CD14-positive monocyte (primary cell): ENCODE measurements around the gene ATXN1. TPM values are rescaled to one million over a fixed set of nuclear protein-coding genes. Genes with fewer than 3 reads are reported as not detected.

ENCODE experiments used
- DNase-seq, 3 donors: peaks; one replicate each; pipeline ENCODE4 v3.0.0-alpha.2; 2011 to 2022
- H2AFZ ChIP-seq: 2 replicates; pipeline ENCODE4 v1.6.0; 2012; ENCODE audit warnings: mild to moderate bottlenecking, low read depth, low read length, inconsistent platforms; ENCODE audit not compliant: insufficient read depth, poor library complexity, severe bottlenecking
- H3K27ac ChIP-seq, 2 donors: 1 replicate in 1 of 2; 2 replicates in 1 of 2; pipeline ENCODE4 v1.5.1; 2012 to 2013; ENCODE audit warnings: low read length in 2 of 2, control low read depth in 1 of 2, inconsistent platforms in 1 of 2, low read depth in 1 of 2, mild to moderate bottlenecking in 1 of 2
- H3K27me3 ChIP-seq, 2 donors: one replicate each; pipeline versions ENCODE4 v1.6.0 to v1.6.1; 2011 to 2013; ENCODE audit warnings: low read length in 2 of 2; ENCODE audit not compliant: control insufficient read depth in 2 of 2, insufficient read depth in 2 of 2
- H3K36me3 ChIP-seq, 2 donors: replicated peaks in 1 of 2; 1 replicate in 1 of 2; 2 replicates in 1 of 2; pipeline versions ENCODE4 v1.5.1 to v1.6.1; 2012 to 2013; ENCODE audit warnings: low read length in 2 of 2, control low read depth in 1 of 2, inconsistent platforms in 1 of 2, mild to moderate bottlenecking in 1 of 2; ENCODE audit not compliant: insufficient read depth in 2 of 2, control insufficient read depth in 1 of 2
- H3K4me1 ChIP-seq, 2 donors: 1 replicate in 1 of 2; 2 replicates in 1 of 2; pipeline versions ENCODE4 v1.5.1 to v1.6.1; 2012 to 2013; ENCODE audit warnings: low read length in 2 of 2, control low read depth in 1 of 2, inconsistent platforms in 1 of 2, mild to moderate bottlenecking in 1 of 2, moderate library complexity in 1 of 2; ENCODE audit not compliant: insufficient read depth in 2 of 2, control insufficient read depth in 1 of 2
- H3K4me2 ChIP-seq: replicated peaks from 2 replicates; pipeline ENCODE3; 2012; ENCODE audit warnings: low read length, moderate library complexity, mild to moderate bottlenecking; ENCODE audit not compliant: poor library complexity, severe bottlenecking; ENCODE audit errors: extremely low read depth
- H3K4me3 ChIP-seq, 3 experiments: fragments of 200-600 bp in 1 of 3; sonication (generic) in 1 of 3; replicated peaks in 1 of 3; 1 replicate in 2 of 3; 2 replicates in 1 of 3; pipeline ENCODE4 v1.5.1; 2011 to 2013; ENCODE audit warnings: low read length in 3 of 3, mild to moderate bottlenecking in 3 of 3, control low read depth in 2 of 3, low read depth in 2 of 3, inconsistent platforms in 1 of 3, moderate library complexity in 1 of 3
- H3K79me2 ChIP-seq: 2 replicates; pipeline ENCODE4 v1.6.0; 2012; ENCODE audit warnings: mild to moderate bottlenecking, control low read depth, inconsistent platforms, low read length, moderate library complexity; ENCODE audit not compliant: insufficient read depth
- H3K9ac ChIP-seq: 2 replicates; pipeline ENCODE4 v1.6.0; 2017; ENCODE audit warnings: low read length, mild to moderate bottlenecking; ENCODE audit not compliant: insufficient read depth, poor library complexity, severe bottlenecking
- H3K9me3 ChIP-seq, 2 donors: replicated peaks in 1 of 2; 1 replicate in 1 of 2; 2 replicates in 1 of 2; pipeline versions ENCODE4 v1.5.1 to v1.6.1; 2012 to 2013; ENCODE audit warnings: low read length in 2 of 2, control low read depth in 1 of 2; ENCODE audit not compliant: control insufficient read depth in 1 of 2, insufficient read depth in 1 of 2
- H4K20me1 ChIP-seq: 2 replicates; pipeline ENCODE4 v1.6.0; 2012; ENCODE audit warnings: mild to moderate bottlenecking, low read length, control low read depth, moderate library complexity; ENCODE audit not compliant: insufficient read depth
- H3K27ac Mint-ChIP-seq, 7 donors: one replicate each; pipeline ENCODE4 v1.8.0; 2020; ENCODE audit warnings: mild to moderate bottlenecking in 7 of 7, mixed read lengths in 7 of 7, moderate library complexity in 6 of 7, inconsistent platforms in 2 of 7
- H3K27me3 Mint-ChIP-seq, 3 donors: one replicate each; pipeline ENCODE4 v1.8.0; 2021 to 2022; ENCODE audit warnings: low read depth in 3 of 3, mild to moderate bottlenecking in 3 of 3, mixed read lengths in 3 of 3, moderate library complexity in 3 of 3, inconsistent platforms in 1 of 3
- H3K36me3 Mint-ChIP-seq, 2 donors: one replicate each; pipeline ENCODE4 v1.8.0; 2020; ENCODE audit warnings: mixed read lengths in 2 of 2, inconsistent platforms in 1 of 2, mild to moderate bottlenecking in 1 of 2
- H3K4me1 Mint-ChIP-seq: one replicate; pipeline ENCODE4 v1.8.0; 2020; ENCODE audit warnings: mild to moderate bottlenecking, mixed read lengths
- H3K4me3 Mint-ChIP-seq, 2 donors: one replicate each; pipeline ENCODE4 v1.8.0; 2020; ENCODE audit warnings: mild to moderate bottlenecking in 2 of 2, mixed read lengths in 2 of 2, moderate library complexity in 1 of 2
- H3K9me3 Mint-ChIP-seq, 7 donors: one replicate each; pipeline ENCODE4 v1.8.0; 2020 to 2022; ENCODE audit warnings: mixed read lengths in 7 of 7, mild to moderate bottlenecking in 6 of 7, moderate library complexity in 6 of 7, inconsistent platforms in 2 of 7
- CTCF ChIP-seq: fragments of 200-600 bp; IDR thresholded peaks from one replicate; pipeline ENCODE4 v1.8.0; 2022; ENCODE audit warnings: antibody characterized with exemption, mild to moderate bottlenecking
- WGBS: methylation state at CpG from one replicate; pipeline ENCODE4 v1.1.5; 2013; ENCODE audit warnings: missing lambda C conversion rate; ENCODE audit not compliant: insufficient coverage; 5-methylcytosine and 5-hydroxymethylcytosine counted together
- intact Hi-C, 2 donors: fragments of 100-400 bp; cut with micrococcal nuclease; formaldehyde crosslinking; loops; one replicate each; pipeline versions ENCODE4 v1.15.0 to v1.15.1; 2023
- polyA plus RNA-seq, 3 donors: library from polyadenylated mRNA; depleted of rRNA in 1 of 3; unstranded in 2 of 3; stranded (reverse) in 1 of 3; fragments of 300-500 nt in 2 of 3; fragments of >200 nt in 1 of 3; fragmentation: Illumina TruSeq in 2 of 3; gene quantifications; 1 replicate in 2 of 3; 2 replicates in 1 of 3; pipeline ENCODE4 v1.2.3, GENCODE V29; 2012 to 2021

Gene ATXN1
- polyA plus RNA-seq, 3 donors = 8.8 to 19.1 (median 10.9) TPM

- TF ChIP-seq CTCF = no peak
- no peaks in the 10 kb centered on the region for H3K27me3 Mint-ChIP-seq
- no peak overlapping the region for H2AFZ ChIP-seq
- no peak overlapping the region for H3K9ac ChIP-seq
- H3K36me3 Mint-ChIP-seq = peaks cover 9 to 14% of the 10 kb centered on the region in 2 donors
- H3K4me1 ChIP-seq = no peaks in the 10 kb centered on the region
- no peak overlapping the region for H3K27ac Mint-ChIP-seq
- no peak overlapping the region for H3K27ac ChIP-seq
- no peaks in the 10 kb centered on the region for H3K36me3 ChIP-seq
- no peaks in the 10 kb centered on the region for H3K27me3 ChIP-seq
- intact Hi-C loops = no loop called here
- H4K20me1 ChIP-seq = peaks cover 27% of the 10 kb centered on the region
- H3K9me3 Mint-ChIP-seq = no peaks in the 10 kb centered on the region
- DNase-seq = no peak
- no peaks in the 10 kb centered on the region for H3K79me2 ChIP-seq
- no peaks in the 10 kb centered on the region for H3K9me3 ChIP-seq
- H3K4me2 ChIP-seq = no peak overlapping the region
- WGBS = no CpG with 5 or more reads among the region's 3 CpGs
- H3K4me3 ChIP-seq = no peak overlapping the region
- H3K4me3 Mint-ChIP-seq = no peak overlapping the region
- no peaks in the 10 kb centered on the region for H3K4me1 Mint-ChIP-seq
Observed at GRCh38 chr6:16374016-16374415, 387.2 kb downstream of the ATXN1 start.

- no peak overlapping the region for H3K9ac ChIP-seq
- H3K9me3 ChIP-seq = no peaks in the 10 kb centered on the region
- H3K36me3 ChIP-seq = no peaks in the 10 kb centered on the region
- Mint-ChIP-seq H3K9me3 (no peaks in the 10 kb centered on the region), H3K27ac (peak overlapping the region in 4 of 7 donors; percentile 13 to 73 (median 40)), H3K27me3 (no peaks in the 10 kb centered on the region), H3K4me1 (peaks cover 1% of the 10 kb centered on the region), H3K4me3 (no peak overlapping the region), H3K36me3 (peaks cover 12 to 13% of the 10 kb centered on the region in 2 donors)
- intact Hi-C loops = no loop called here
- no peak overlapping the region for H2AFZ ChIP-seq
- TF ChIP-seq CTCF = no peak
- WGBS = no CpG with 5 or more reads among the region's 1 CpG
- H3K4me1 ChIP-seq = no peaks in the 10 kb centered on the region
- no peaks in the 10 kb centered on the region for H3K79me2 ChIP-seq
- H3K4me3 ChIP-seq = no peak overlapping the region
- no peak for DNase-seq
- H3K4me2 ChIP-seq = no peak overlapping the region
- no peaks in the 10 kb centered on the region for H3K27me3 ChIP-seq
- no peak overlapping the region for H3K27ac ChIP-seq
- peaks cover 25% of the 10 kb centered on the region for H4K20me1 ChIP-seq
Observed at GRCh38 chr6:16372029-16372776, 389.1 kb downstream of the ATXN1 start.
